GM12801 (cell line): Measurements from ENCODE around the gene SLC38A3.

Experiments used
- CTCF ChIP-seq: IDR thresholded peaks from one replicate; pipeline ENCODE4 v1.5.1; 2011; ENCODE audit warnings: control low read depth; ENCODE audit not compliant: insufficient read length; ENCODE audit errors: extremely low read depth

SLC38A3 gene

DNA sequence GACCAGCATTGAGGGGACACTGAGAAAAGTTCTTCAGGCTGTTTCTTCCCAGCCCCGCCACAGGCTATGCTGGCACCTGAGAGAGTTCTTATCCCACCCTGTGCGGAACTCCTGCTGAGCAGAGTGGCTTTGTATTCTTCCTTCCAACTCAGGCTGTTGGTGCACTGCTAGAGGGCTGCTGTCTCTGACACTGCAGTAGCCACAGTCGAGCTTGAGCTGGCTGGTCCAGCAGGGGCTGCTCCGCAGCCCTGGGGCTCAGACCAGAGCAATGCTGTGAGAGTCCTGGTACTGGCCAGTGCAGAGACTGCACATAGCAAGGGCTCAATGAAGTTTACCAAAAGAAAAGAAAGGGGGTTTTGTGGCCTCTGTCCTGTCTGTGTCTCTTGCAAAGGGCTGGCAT lies 34.6 kb downstream of the SLC38A3 start:
- TF ChIP-seq CTCF: no peak

- no peak for TF ChIP-seq CTCF
These were observed 36.1 kb downstream of the SLC38A3 start for GRCh38 chr3:50241163-50241562.

- TF ChIP-seq CTCF: no peak
These were observed 36.8 kb downstream of the SLC38A3 start for GRCh38 chr3:50241713-50242380.

DNA sequence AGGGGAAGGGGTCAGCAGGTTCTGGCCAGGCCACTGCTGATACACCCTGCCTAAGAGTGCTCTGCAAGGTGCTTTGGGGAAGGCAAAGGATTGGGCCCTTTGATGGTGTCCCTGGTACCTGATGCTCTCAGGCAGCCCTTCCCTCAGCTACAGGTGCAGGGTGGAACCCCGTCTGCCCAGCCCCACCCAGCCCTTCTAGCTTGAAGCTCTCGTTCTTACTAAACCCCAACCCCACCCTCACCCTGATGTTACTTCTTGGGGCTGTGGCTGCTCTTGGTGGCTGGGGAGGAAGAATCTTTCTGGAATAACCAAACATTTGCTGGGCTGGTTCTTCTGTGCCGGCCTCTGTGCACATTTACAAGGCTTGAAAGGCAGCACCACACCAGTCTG lies 37.3 kb downstream of the SLC38A3 start:
- TF ChIP-seq CTCF: no peak

DNA sequence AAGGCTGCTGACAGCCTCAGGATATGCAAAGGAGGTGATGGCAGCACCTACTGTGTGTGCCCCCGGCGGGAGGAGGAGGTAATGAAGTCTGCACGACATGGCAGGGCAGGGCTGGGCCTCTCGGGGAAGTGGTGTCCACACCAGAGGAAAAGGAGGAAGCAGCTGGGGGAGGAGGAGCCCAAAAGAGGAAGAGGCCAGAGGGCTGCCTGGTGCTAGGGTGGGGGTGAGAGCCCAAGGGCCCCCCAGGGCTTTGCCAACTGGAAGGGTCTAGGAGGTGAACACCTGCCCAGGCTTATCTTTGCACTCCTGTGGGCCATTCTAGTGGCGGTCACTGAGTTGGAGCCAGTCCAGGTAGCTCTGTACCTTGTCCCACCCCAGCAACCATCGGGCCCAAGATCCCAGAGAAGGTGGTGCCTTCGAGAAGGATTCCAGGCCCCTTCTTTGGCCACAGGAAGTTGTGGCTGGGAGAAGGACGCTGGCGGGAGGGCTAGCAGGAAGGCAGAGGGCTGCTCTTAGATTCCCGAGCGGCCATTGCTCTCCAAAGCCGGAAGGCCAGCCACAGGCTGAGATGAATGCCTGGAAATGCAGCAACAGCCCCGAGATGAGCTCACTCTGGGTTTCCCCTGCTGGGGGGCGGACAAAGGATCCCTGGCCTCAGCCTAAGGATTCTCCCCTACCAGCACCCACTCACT lies 37.9 kb downstream of the SLC38A3 start:
- TF ChIP-seq CTCF: no peak

DNA sequence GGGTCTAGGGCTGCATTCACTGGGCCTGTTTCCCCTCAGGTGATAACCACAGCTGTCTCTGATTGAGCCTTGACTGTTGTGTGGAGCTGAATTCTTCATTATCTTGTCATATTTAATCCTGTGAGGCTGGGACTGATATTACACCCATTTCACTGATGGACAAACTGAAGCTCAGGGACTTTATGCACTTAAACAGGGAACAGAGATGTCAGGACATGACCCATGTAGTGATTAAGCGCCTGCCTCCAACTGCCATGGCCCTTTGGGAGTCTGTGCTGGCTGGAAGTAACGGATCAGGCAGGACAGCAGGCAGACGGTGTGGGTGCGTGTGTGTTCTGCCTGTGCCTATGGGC lies 38.4 kb downstream of the SLC38A3 start:
- TF ChIP-seq CTCF: no peak

DNA sequence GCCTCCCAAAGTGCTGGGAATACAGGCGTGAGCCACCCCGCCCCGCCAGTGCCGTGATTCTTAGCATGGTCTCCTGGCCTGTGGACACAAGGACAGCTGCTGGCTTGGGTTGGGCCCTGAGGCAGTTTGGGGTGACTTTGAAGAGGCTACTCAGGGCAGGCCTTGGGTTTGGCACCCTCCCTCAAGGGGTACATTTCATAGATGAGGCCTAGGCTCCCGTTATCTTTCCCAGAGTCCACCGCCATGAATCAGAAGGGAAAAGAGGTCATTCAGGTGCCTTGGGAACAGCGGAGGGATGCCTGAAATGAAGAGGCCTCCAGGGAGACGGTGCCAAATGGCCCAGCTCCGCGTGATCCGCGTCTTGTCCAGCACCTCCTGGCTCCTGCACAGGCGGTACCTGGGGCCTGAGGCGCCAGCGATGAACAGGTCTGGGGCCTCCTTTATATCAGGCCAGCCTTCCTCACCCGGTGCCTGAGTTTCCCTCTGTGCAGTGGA lies 40.2 kb downstream of the SLC38A3 start:
- TF ChIP-seq CTCF: no peak
